ENCODE results near the gene ZNF3. TPM values are rescaled to one million over a fixed set of nuclear protein-coding genes. Genes with fewer than 3 reads are reported as not detected.

Gene ZNF3
- total and polyA plus RNA-seq, 9 of the 15 experiments (the other 6 are each of a cell fraction or from before 2014, with no cell fraction given), result 30.0 to 64.9 (median 51.5) TPM

DNA sequence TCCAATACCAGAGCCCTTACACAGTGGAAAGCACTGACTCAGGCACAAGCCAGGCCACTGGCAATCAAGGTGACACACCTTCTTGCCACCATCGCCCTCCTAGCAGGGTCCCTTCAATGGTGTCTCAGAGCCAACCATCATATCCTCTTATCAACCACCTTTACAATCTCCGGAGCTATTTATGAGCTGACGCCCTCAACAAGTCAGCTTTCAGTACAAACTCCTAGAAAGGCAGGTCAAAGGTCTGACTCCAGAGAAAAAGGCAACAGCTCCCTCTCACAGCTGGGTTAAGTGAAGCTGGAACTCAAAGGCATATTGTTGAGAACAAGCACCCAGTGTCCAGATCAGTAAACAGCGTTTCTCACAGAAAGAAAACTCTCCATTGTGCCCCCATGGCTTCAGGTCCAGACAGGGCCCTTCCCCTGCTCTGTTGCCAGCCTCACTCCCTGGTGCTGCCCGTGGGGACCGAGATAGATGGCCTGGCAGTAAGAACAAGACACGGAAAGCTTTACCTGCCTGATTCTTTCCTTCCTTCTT, 2.4 kb downstream of the ZNF3 start:
- Histone ChIP-seq H3K9me1 (ENCODE audit: control insufficient read depth, insufficient read depth, low read length) (peaks cover 4% of the 10 kb centered on the region), H2AFZ (ENCODE audit: low read depth, low read length) (no peak overlapping the region), H3K4me3 (no peak overlapping the region), H3K4me1 (replicated peaks in 1 of 2; ENCODE audit: control insufficient read depth in 2 of 2, insufficient read depth in 2 of 2, low read length in 2 of 2) (peaks cover 10 to 26% of the 10 kb centered on the region in 2 experiments; a peak in 4 of 5 replicates), H4K20me1 (replicated peaks; ENCODE audit: control insufficient read depth, insufficient read depth, low read length) (no peaks in the 10 kb centered on the region), H3K27me3 (ENCODE audit: control insufficient read depth in 2 of 2, insufficient read depth in 2 of 2, low read length in 2 of 2) (no peaks in the 10 kb centered on the region), H3K9ac (ENCODE audit: insufficient read depth in 1 of 2, low read depth in 2 of 2, low read length in 2 of 2) (peak overlapping the region in 1 of 2 experiments; percentile 53; a peak in 1 of 4 replicates), H3K9me3 (replicated peaks; ENCODE audit: control insufficient read depth, insufficient read depth, low read depth, low read length) (peaks cover 18% of the 10 kb centered on the region), H3K79me2 (ENCODE audit: control insufficient read depth, insufficient read depth, low read length) (peaks cover 50% of the 10 kb centered on the region), H3K27ac (ENCODE audit: extremely low read depth, low read depth, low read length) (no peak overlapping the region), H3K36me3 (ENCODE audit: control insufficient read depth, insufficient read depth, low read length) (peaks cover 60% of the 10 kb centered on the region), H3K4me2 (ENCODE audit: insufficient read depth, low read length) (no peak overlapping the region)
- no peak for ATAC-seq
- intact Hi-C loops (cut with micrococcal nuclease), result no loop called here
- in situ Hi-C loops (cut with MboI), result no loop called here
- TF ChIP-seq SAFB2 (IDR thresholded peaks at IDR 0.05; ENCODE audit: borderline replicate concordance, low read depth, low read length, severe bottlenecking), result no peak
- TF ChIP-seq ADNP (tag; IDR thresholded peaks at IDR 0.05), result no peak
- TF ChIP-seq U2AF1 (optimal IDR thresholded peaks at IDR 0.05; ENCODE audit: low read depth, low read length), result no peak
- TF ChIP-seq, protein P1, sequence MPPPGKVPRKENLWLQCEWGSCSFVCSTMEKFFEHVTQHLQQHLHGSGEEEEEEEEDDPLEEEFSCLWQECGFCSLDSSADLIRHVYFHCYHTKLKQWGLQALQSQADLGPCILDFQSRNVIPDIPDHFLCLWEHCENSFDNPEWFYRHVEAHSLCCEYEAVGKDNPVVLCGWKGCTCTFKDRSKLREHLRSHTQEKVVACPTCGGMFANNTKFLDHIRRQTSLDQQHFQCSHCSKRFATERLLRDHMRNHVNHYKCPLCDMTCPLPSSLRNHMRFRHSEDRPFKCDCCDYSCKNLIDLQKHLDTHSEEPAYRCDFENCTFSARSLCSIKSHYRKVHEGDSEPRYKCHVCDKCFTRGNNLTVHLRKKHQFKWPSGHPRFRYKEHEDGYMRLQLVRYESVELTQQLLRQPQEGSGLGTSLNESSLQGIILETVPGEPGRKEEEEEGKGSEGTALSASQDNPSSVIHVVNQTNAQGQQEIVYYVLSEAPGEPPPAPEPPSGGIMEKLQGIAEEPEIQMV (tag; conservative IDR thresholded peaks at IDR 0.05; ENCODE audit: low read depth), result no peak
- no peak for TF ChIP-seq ZNF347 (CRISPR knock-in tag; IDR thresholded peaks at IDR 0.05; ENCODE audit: low read depth)
- TF ChIP-seq, protein P2, sequence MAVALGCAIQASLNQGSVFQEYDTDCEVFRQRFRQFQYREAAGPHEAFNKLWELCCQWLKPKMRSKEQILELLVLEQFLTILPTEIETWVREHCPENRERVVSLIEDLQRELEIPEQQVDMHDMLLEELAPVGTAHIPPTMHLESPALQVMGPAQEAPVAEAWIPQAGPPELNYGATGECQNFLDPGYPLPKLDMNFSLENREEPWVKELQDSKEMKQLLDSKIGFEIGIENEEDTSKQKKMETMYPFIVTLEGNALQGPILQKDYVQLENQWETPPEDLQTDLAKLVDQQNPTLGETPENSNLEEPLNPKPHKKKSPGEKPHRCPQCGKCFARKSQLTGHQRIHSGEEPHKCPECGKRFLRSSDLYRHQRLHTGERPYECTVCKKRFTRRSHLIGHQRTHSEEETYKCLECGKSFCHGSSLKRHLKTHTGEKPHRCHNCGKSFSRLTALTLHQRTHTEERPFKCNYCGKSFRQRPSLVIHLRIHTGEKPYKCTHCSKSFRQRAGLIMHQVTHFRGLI (CRISPR knock-in tag; IDR thresholded peaks at IDR 0.05), result no peak
- no peak for TF ChIP-seq PTRF (tag; IDR thresholded peaks at IDR 0.05)
- TF ChIP-seq ZNF584 (CRISPR knock-in tag; IDR thresholded peaks at IDR 0.05; ENCODE audit: low read depth), result no peak
- TF ChIP-seq FOXK1 (CRISPR knock-in tag; IDR thresholded peaks at IDR 0.05; ENCODE audit: borderline replicate concordance), result no peak
- CTCF ChIA-PET (ENCODE audit: low intra/inter-chr PET ratio), result no interaction called here
- no peak for FAIRE-seq
- POLR2A ChIA-PET, result interaction anchor here (0.5 to 4.4 kb wide), 6 partner anchors 8 to 21 kb away, joined by 3 to 17 read pairs (median 4); partner anchors contain the start of gene COPS6
- DNase-seq (ENCODE audit: extremely low read depth in 1 of 4, low spot score in 3 of 4), result no peak
- WGBS (ENCODE audit: insufficient coverage, low coverage, missing lambda C conversion rate), result 94% methylated on average over 7 of the region's 7 CpGs
- no TSS peak for BruUV-seq (replicated peaks)
